ENCODE measurements around the gene TPCN2.
"Not testable (repeated sequence)": the region's sequence is repeated elsewhere in the genome, so short reads cannot be mapped to it uniquely, and the experiment has no call there.

The TPCN2 gene

DNA sequence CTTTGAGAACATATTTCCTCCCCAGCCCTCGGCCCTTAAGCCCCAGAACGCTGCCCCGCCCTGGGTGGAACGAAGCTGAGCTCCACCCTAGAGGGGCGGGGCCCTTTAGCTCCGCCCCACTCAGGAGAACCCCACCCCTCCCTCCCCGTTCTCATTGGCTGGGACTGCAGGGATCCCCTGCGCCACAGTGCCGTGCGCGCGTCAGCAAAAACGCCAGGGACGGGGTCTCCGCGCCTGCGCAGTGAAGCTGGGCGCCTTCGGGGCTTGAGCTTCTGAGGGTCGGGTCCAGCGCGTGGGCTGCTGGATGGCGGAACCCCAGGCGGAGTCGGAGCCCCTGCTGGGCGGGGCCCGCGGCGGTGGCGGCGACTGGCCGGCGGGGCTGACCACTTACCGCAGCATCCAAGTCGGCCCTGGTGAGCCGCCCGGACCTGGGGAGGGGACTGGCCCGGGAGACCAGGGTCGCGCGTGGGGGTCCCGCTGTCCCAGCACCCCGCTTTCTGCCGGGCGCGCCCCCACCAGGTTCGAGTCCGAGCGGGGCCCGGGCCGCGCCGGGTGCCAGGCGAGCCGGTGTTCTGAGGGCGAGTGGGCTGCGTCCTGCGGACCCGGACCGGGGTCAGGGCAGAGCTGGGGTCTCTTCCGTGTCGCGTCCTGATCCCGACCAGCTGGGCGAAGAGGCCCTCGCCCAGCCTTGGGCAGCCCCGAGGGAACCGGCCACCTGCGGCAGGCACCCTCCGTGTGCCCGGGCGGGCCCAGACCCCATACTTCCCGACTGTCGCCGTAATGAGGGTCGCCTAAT is at the start of gene TPCN2:
Gene TPCN2 (plus strand): TSS at position 239 of the 796 bp plus-strand sequence. CDS start 66 bp downstream, at position 305.
- peak; percentile 24 for DNase-seq

DNA sequence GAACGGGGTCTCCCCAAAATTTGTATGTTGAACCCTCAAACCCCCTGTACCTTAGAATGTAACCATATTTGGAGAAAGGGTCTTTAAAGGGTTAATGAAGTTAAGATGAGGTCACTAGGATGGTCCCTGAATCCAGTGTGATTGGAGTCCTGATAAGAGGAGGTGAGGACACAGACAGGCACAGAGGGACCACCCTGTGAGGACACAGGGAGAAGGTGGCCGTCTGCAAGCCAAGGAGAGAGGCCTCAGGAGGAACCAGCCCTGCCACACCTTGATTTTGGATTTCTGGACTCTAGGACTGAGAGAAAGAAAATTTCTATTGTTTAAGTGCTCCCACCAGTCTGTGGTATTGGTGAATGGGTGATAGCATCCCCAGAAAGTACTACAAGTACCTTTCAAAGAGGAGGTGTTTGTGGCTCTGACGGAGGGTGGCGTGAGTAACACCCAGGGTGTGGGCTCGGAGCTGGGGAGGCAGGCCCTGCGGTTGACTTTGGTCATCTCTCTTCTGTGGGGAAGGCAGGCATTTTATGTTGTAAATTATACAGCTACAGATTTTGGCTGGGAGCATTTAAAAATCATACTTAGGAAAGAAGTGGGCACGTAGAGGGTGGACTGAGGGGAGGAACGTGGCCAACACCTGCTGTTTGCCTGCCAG is 49.5 kb upstream of the TPCN2 start:
- no peak for DNase-seq

DNA sequence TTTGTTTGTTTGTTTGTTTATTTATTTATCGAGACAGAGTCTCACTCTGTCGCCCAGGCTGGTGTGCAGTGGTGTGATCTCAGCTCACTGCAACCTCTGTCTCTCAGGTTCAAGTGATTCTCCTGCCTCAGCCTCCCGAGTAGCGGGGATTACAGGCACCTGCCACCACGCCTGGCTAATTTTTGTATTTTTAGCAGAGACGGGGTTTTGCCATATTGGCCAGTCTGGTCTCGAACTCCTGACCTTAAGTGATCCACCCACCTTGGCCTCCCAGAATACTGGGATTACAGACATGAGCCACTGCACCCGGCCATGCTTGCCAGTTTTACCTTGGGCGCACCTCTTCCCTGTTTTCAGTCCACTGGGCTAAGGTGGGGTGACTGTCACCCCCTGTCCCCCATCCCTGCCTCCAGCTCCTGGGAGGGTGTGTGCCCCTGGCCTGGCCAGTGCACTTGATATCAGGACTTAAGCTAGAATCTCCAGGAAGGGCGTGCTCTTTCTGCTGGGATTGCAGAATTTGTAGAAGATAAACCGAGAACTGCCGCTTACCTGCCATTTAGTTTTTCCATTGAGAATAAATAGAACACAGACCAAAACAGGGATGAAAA is 48.9 kb upstream of the TPCN2 start:
- not testable (repeated sequence) for DNase-seq

- DNase-seq = no peak
Measured at GRCh38 chr11:69000391-69000790, 48.3 kb upstream of the TPCN2 start.

- DNase-seq = no peak
Measured at GRCh38 chr11:69000831-69001242, 47.9 kb upstream of the TPCN2 start.

GRCh38 chr11:69001243-69002081 is 47.3 kb upstream of the TPCN2 start:
- DNase-seq = no peak

DNA sequence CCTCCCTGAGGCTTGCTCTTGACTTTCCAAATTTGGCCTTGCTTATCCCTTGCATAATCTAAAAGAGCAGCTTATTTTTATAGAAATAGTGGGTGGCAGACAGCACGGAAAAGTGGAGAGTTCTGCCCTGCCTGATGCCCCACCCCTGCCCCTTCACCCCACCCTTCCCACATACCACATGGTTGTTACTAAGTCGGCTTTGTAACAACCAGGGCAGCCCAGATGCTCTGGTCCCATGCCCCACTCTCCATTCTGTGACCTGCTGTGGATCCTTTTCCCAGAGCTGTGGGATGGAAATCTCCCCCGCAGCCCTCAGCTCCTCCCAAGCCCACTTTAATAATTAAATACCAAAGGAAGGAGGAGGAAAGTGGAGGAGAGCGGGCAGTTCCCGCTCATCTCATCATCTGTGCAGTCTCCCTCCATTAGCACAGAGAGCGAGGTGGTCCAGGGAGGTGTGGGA is 46.6 kb upstream of the TPCN2 start:
- DNase-seq = no peak

DNA sequence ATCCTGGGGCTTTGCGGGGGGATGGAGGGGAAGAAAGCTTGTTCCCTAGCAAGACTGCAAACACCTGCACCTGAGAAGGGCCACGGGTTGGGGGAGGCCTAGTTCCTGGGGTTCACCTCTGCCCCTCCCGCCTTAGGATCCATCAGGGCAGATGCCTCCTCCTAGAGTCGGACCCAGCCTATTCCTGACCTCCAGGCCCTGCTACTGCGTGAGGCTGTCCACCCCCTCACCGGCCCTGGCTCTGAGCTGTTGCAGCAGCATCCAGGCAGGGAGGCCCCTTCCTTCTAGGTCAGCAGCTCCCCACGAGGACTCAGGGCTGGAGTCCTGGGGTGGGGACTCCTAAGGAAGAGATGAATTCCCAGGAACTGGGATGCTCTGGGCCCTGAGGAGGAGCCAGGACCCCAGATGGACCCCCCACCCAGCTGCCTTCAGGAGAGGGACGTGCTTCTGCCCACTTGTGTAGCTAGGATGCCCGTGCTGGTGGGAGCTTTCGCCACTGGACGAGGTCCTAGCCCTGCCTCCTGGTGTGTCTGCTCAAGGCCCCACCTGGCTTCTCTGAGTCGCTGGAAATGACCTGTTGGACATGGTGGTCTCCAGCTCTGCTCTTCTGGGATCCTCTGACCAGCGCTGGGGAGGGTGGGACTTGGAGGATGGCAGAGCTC is 46.0 kb upstream of the TPCN2 start:
- DNase-seq = no peak

GRCh38 chr11:69003301-69003865 is 45.3 kb upstream of the TPCN2 start:
- DNase-seq = no peak

DNA sequence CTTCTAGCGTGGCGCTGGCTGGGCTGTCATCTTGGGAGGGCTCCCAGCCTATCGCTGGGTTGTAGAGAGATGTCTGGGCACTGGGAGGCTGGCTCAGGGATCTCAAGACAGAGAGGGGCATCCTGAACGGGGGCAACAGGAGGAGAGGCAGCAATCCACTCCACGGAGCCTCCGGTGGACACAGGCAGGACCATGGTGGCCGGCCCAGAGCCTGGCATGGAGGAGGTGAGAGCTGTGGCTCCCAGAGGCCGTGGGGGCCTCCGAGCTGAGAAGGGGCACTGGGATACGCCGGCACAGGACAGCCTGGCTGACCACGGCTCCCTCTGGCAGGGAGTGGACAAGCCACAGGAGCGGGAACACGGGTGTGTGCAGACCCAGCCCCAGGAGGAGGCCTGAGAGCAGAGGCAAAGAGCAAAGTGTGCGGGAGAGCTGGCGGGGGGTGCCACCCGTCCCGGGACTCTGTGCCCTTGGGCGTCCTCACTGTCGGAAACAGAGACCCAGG is 44.8 kb upstream of the TPCN2 start:
- no peak for DNase-seq

- DNase-seq = no peak
Measured at GRCh38 chr11:69004411-69005182, 44.1 kb upstream of the TPCN2 start.

DNA sequence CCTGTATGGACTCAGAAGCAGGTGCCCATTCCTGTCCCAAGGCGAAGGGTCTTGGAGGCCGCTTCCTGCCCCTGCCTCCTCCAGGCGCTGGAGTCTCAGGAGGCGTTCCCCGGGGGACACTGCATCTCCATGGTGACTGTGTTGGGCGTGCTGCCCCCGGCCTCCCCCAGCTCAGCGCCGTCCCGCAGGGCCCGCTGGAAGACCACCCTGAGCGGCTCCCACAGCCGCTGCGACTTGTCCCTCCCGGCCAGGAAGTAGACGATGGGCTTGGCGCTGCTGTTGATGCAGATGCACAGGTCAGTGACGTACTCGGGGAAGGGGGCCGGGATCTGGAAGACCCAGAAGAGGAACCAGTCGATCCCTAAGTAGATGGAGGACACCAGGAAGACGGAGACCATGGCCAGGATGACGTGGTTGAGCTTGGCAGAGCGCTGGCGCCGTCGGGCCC is 43.5 kb upstream of the TPCN2 start:
- no peak for DNase-seq

DNA sequence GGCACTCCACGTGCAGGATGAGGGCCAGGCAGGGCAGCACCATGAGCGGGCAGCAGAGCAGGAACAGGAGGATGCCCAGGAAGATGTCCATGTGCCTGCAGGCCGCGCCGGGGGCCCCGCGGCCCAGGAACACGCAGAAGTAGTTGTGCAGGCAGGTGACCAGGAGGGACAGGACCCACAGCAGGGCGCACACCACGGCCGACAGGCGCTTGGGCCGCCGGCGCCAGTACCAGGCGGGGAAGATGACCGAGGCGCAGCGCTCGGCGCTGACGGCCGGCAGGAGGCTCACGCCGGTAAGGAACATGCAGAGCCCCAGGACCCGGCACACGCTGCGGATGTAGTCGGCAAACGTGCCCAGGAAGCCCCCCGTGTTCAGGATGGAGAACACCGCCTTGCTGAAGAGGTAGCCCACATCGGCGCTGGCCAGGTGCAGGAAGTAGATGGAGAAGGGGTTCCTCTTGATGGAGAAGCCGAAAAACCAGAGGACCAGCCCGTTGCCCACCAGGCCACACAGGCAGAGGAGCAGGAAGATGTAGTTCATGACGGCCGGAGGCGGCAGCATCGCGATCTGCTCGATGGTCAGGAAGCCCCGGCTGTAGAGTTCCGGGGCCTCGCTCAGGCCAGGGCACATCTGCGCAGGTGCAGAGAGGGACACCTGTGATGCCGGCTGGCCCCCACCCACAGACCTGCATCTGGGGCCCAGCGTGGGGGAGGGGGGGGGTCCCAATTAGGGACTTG is 42.9 kb upstream of the TPCN2 start:
- no peak for DNase-seq

- no peak for DNase-seq
Measured at GRCh38 chr11:69006816-69007215, 41.9 kb upstream of the TPCN2 start.

DNA sequence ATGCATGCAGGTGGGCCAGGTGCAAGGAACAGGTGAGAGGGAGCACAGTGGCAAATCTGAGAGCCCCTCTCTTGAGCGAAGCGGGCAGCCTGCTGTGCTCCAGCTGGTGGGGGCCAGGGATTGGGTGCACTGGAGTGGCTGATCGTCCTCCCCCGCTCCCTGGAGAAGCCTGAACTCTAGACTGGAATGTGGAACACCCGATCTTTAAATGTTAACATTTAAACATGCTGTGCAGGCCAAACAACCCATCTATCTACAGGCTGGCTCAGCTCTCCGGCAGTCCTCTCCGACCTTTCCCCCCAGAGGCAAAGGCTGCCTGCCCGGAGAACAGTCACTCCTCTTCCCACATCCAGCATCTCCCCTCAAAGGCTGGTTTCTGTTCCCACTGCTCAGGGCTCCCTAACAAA is 40.8 kb upstream of the TPCN2 start:
- no peak for DNase-seq

DNA sequence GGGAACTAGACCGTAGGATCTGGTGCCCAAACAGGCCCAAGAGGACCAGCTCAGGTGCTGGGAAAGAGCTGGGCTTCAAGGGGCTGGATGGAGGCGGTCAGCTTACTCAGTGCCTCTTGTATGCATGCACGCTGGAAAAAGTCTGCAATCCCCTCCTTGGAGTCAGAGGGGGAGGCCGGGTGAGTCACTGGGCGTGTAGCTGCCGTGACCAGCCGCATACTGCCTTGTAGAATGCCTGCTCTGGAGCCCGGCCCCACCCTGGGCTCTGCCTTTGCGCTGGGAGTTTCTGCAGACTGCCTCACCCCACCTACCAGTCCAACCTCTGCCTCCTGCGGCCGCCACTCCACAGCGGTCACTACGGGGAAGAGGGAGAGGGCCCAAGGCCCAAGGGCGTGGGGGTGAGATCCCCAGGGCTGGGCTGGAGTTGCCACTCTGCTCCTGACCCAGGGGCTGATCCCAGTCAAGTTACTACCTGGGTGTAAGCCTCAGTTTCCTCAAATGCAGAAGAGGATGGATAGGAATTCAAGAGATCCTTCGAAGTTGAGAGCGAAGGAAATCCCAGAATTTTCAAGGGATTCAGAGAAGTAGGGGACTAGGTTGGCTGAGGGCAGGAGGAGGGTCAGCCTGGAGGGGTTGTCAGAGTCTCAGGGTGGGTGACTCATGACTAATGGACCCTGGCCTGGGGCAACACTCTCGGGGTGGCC is 39.8 kb upstream of the TPCN2 start:
- no peak for DNase-seq

GRCh38 chr11:69009441-69010211 is 39.1 kb upstream of the TPCN2 start:
- no peak for DNase-seq

DNA sequence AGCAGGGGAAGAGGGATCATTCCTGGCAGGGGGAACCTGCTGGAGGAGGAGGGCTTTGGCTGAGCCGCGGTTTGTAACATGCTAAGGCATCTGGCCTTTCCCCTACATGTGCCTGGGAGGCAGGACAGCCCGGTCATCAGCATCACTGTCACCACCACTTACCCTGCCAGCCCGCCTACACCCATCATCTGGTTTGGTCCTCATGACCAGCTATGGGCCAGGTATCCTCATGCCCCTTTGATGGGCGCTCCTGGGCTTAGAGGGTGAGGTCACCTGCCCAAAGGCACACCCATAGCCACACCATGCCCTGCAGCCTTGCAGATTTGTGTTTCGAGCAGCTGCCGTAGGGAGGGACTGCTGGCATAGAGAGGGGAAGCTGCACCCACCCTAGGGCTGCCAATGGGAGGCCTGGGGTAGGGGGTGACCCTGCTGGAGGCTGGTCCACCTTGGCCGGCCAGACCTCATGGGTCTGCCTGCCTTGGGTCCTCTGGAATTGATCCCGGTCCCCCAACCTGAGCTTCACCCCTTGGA is 38.3 kb upstream of the TPCN2 start:
- no peak for DNase-seq

All from SIG-M5 (cell line).